ENCODE data around the gene ZIC2.
"Not testable (repeated sequence)": the region's sequence is repeated elsewhere in the genome, so short reads cannot be mapped to it uniquely, and the experiment has no call there.

The ZIC2 gene

DNA sequence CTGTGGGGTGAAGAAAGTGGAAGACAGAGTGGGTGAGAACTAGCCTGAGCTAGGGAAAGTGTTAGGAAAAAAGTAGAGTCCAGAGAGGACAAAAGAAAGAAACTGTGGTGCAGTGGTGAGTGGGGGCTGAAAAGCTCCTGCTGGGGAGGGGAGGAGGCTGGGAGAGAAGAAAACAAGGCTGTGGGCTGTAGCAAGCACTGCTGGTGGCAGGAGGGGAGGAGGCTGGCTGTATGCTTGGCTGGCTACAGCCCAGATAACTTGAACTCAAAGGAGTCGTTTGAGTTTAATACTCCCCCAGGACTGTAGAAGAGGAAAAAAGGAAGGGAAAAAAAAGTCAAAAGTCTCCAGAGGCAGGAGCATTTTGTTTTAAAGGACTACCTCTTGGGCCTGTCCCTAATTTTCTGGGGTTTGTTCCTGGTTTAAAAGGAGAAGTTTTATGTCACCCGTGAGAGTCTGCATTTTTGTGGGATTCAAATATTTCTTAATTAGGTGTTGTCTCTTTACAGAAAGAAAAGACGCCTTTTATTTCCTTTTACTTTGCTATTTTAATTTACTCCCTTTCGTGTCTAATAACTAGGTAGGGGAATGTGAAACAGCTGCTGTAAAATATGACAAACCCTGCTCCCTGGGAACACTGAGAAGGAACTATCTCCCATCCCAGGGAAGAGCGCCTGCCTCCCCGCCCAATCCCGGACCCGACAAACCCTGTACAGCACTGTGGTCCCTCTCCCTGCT lies 31.7 kb upstream of the ZIC2 start:
- DNase-seq = peak; percentile 44
- Mint-ChIP-seq H3K27ac (peak overlapping the region; percentile 33), H3K4me1 (peaks cover 38% of the 10 kb centered on the region), H3K4me3 (peak overlapping the region; percentile 55), H3K27me3 (ENCODE audit: low read depth, poor library complexity) (peaks cover 61% of the 10 kb centered on the region), H3K36me3 (ENCODE audit: low read depth) (no peaks in the 10 kb centered on the region), H3K9me3 (peaks cover 3% of the 10 kb centered on the region)
- TF ChIP-seq, protein P1, sequence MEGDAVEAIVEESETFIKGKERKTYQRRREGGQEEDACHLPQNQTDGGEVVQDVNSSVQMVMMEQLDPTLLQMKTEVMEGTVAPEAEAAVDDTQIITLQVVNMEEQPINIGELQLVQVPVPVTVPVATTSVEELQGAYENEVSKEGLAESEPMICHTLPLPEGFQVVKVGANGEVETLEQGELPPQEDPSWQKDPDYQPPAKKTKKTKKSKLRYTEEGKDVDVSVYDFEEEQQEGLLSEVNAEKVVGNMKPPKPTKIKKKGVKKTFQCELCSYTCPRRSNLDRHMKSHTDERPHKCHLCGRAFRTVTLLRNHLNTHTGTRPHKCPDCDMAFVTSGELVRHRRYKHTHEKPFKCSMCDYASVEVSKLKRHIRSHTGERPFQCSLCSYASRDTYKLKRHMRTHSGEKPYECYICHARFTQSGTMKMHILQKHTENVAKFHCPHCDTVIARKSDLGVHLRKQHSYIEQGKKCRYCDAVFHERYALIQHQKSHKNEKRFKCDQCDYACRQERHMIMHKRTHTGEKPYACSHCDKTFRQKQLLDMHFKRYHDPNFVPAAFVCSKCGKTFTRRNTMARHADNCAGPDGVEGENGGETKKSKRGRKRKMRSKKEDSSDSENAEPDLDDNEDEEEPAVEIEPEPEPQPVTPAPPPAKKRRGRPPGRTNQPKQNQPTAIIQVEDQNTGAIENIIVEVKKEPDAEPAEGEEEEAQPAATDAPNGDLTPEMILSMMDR (IDR thresholded peaks at IDR 0.05) = no peak

DNA sequence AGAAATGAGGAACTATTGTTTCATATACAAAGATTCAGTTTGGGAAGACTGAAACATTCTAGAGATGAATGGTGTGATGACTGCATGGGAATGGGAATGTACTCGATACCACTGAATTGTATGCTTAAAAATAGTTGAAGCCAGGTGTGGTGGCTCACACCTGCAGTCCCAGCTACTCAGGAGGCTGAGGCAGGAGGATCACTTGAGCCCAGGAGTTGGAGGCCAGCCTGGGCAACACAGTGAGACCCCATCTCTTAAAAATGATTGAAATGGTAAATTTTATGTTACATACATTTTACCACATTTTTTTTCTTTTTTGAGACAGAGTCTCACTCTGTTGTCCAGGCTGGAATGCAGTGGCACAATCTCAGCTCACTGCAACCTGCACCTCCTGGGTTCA lies 29.9 kb upstream of the ZIC2 start:
- peaks cover 74% of the 10 kb centered on the region for H3K27me3 Mint-ChIP-seq (ENCODE audit: low read depth, poor library complexity)
- not testable (repeated sequence) for H3K9me3 Mint-ChIP-seq; DNase-seq; H3K4me3 Mint-ChIP-seq; H3K36me3 Mint-ChIP-seq (ENCODE audit: low read depth); H3K27ac Mint-ChIP-seq
- H3K4me1 Mint-ChIP-seq = peaks cover 53% of the 10 kb centered on the region

DNA sequence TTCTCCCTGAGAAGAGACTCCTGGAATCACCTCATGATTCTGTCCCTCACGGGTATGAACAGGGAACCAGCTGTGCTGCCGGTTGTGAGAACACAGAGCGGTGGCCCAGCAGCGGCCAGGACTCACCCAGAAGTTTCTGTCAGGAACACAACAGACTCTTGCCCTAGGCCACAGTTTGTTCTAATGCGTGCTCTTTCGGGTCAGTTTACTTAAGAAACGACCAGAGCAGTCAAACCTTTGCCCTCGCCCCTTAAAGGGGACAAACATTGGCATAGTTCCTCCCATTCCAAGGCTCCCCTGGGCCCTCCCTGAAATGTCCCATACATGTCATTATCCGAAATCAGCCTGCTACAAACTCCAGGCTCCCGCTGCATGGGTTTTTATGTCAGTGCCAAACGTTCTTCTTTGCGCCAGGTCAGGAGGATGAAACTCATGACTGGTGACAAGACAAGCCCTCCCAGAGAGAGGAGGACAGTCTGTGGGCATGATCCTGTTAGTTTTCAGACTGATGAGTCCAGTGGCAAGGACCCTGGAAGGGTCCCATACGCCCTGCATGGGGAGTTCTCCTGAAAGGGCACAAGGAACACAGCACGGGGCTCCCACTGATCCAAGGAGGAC lies 28.3 kb upstream of the ZIC2 start:
- Mint-ChIP-seq H3K36me3 (ENCODE audit: low read depth) (no peaks in the 10 kb centered on the region), H3K4me3 (no peak overlapping the region), H3K27me3 (ENCODE audit: low read depth, poor library complexity) (peaks cover 80% of the 10 kb centered on the region), H3K9me3 (peaks cover 3% of the 10 kb centered on the region), H3K27ac (peak overlapping the region; percentile 60), H3K4me1 (peaks cover 64% of the 10 kb centered on the region)
- TF ChIP-seq, protein P1 (IDR thresholded peaks at IDR 0.05) = no peak
- no peak for DNase-seq

DNA sequence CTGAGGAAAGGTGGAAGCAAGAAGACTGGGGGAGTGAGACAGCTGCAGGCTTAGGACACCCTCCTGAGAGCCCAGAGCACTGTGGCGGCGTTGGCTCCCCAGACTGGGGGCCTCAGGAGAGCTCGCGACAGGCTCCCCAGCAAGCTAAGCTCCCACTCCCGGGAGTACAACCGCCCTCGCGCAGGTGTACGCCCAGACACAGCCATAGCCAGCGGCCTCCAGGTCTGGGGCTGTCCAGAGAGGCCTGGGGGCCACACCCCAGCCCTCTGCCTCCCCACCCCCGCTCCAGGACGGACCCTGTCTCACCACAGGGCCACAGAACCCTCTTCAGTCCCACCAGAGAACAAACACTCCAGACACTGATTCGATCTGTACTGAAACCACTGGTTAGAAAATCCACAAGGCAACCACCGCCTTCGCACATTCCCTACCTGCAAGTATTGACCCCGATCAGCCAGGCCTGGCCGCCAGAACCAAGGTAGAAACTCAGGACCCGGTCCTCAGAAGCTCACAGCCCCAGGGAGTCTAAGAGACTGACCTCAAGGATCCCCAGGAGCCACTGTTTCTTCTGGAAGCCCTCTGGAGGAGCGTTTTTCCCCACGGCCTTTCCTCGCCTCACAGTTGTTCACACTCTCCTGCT lies 26.4 kb upstream of the ZIC2 start:
- Mint-ChIP-seq H3K9me3 (peaks cover 3% of the 10 kb centered on the region), H3K27me3 (ENCODE audit: low read depth, poor library complexity) (peaks cover 86% of the 10 kb centered on the region), H3K36me3 (ENCODE audit: low read depth) (no peaks in the 10 kb centered on the region), H3K4me3 (peak overlapping the region; percentile 86), H3K4me1 (peaks cover 67% of the 10 kb centered on the region), H3K27ac (no peak overlapping the region)
- no peak for DNase-seq
- TF ChIP-seq, protein P1 (IDR thresholded peaks at IDR 0.05) = no peak

DNA sequence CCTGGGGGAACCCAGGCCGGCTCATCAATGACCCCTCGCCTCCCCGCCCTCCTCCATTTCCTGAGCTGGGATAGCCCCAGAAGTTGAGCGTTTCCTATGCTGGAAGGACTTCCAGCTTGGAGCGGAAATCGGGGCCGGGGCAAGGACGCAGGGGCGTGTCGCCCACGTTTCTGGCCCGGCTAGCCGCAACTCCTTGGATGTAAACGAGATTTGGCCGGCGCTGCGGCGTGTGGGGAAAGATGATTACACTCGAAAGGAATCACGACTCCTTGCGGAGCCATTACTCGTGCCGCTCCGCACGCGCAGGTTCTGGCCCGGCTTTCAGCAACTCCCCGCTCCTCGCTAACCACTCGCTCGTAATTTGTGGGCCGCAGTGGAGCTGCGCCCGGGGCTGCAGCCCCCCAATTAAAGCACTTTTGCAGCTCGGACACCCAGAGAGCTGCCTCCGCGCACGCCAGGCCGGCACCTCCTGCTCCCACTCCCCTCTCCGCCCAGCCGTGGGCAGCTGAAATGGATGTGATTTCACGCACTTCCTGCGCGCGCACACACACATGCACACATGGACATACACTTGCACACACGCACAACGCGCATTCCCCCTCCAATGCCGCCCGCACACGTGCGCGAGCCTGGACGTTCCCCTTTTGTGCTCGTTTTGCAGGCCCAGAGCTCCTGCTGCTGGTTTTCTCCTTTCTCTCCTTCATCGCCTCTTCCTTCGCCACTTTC lies 25.7 kb upstream of the ZIC2 start:
- peak; percentile 43 for DNase-seq
- Mint-ChIP-seq H3K4me1 (peaks cover 64% of the 10 kb centered on the region), H3K4me3 (peak overlapping the region; percentile 86), H3K27ac (no peak overlapping the region), H3K9me3 (peaks cover 3% of the 10 kb centered on the region), H3K36me3 (ENCODE audit: low read depth) (no peaks in the 10 kb centered on the region), H3K27me3 (ENCODE audit: low read depth, poor library complexity) (peaks cover 87% of the 10 kb centered on the region)
- TF ChIP-seq, protein P1 (IDR thresholded peaks at IDR 0.05) = no peak
